HT-29 (cell line): ENCODE data around the gene CD274. TPM values are rescaled to one million over a fixed set of nuclear protein-coding genes. Genes with fewer than 3 reads are reported as not detected.
"Not testable (repeated sequence)": the region's sequence is repeated elsewhere in the genome, so short reads cannot be mapped to it uniquely, and the experiment has no call there.

Experiments used
- DNase-seq: peaks from one replicate; pipeline ENCODE4 v3.0.0-alpha.2; 2015; ENCODE audit warnings: low spot score
- total RNA-seq: library from RNA; depleted of rRNA; stranded (reverse); fragments of >200 nt; shearing (Covaris generic); gene quantifications from 2 replicates; pipeline ENCODE4 v1.2.3, GENCODE V29; 2014

The CD274 gene
- total RNA-seq, 1 experiment from 2014 or later = 0.33 TPM

- peak; percentile 94 for DNase-seq
Observed at GRCh38 chr9:5437254-5438216, 12.8 kb upstream of the CD274 start, which contains the start of gene PLGRKT. PLGRKT (minus strand) TSS chr9:5437925; CDS start chr9:5431977, 5,948 bp downstream.

DNA sequence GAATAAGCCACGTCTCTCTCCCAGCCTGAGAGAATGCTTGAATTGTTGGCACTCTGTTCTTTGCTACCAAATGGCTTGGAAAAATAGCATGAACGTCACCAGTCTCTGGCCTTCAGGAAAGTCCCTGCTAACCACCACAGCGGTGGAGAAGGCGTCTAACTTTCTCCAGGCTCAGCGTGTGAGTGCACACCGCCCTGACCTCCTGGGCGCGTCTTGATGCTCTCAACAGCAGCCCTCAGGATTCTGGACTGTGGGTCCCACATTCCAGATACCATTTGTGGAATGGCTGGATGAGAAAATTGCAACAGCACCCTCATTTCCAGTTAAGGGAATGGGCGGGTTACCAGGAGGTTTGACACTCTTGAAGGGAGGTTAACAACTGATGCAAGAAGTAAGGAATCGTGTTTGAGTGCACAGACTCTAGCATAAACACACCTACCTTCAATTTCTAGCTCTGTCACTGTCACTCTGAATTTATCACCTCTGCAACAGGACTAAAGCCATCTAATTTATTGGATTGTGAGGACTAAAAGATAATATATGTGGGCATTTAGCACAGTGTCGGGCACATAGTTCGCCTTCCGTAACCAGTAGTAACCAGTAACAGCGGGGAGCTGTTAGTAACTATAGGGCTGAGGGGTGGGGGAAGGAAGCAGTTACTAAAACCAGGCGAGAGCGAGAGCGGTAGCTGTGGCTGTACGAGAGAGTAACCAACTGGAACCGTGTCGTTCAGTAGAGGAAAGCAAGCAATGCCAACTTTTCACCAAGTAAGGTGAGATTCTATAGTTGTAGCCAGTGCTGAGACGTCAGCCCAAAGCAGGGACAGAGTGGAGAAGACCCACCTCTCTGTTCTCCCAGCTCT is 11.8 kb upstream of the CD274 start:
- no peak for DNase-seq

GRCh38 chr9:5440426-5440825 is 9.9 kb upstream of the CD274 start:
- DNase-seq = no peak

GRCh38 chr9:5441043-5441442 is 9.3 kb upstream of the CD274 start:
- no peak for DNase-seq

DNA sequence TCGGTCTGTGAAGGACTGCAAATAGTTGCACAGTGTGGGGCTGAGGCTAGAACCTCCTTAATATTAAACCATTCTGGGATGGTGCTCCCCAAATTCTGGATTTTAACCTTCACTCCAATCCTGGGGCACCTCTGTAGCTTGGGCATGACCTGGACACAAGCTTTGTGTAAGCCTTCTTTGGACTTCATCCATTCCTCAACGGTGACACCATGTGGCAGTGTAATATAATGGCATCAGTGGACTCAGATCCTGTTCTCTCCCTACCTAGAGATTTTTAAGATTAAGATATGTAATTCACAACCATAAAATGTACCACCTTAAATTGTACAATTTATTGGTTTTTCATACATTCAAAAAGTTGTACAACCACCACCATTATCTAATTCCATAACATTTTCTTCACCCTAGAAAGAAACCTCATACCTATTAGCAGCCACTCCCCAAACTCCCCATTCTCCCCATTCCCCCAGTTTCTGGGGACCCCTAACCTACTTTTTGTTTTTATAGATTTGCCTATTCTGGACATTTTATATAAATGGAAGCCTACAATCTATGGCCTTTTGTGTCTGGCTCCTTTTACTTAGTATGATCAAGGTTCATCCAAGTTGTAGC is 7.8 kb upstream of the CD274 start:
- peak; percentile 71 for DNase-seq

GRCh38 chr9:5443850-5444249 is 6.5 kb upstream of the CD274 start:
- DNase-seq = no peak

DNA sequence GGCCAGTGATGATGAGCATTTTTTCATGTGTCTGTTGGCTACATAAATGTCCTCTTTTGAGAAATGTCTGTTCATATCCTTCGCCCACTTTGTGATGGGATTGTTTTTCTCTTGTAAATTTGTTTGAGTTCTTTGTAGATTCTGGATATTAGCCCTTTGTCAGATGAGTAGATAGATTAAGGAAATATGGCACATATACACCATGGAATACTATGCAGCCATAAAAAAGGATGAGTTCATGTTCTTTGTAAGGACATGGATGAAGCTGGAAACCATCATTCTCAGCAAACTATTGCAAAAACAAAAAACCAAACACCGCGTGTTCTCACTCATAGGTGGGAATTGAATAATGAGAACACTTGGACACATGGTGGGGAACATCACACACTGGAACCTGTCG is 5.2 kb upstream of the CD274 start:
- DNase-seq = not testable (repeated sequence)

DNA sequence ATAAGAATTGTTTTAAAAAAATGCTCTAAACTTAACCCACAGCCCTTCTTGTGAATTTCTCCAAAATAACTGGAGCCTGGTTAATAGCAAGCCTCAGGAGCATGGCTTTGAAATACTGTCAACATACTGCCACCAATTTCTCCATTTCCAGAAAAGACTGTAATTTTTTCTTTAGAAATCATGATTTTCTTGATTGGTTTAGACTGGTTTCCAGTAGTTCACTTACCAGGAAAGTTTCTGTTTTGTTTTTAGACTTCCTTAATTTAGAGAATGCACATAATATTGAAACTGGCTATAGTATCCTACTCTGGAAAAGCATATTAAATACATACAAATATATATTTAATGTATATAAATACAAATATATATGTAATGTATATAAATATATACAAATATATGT is 4.5 kb upstream of the CD274 start:
- DNase-seq = no peak

GRCh38 chr9:5446451-5447236 is 3.7 kb upstream of the CD274 start:
- peak; percentile 76 for DNase-seq

GRCh38 chr9:5447337-5447736 is 3.0 kb upstream of the CD274 start:
- no peak for DNase-seq

- DNase-seq = no peak
Observed at GRCh38 chr9:5448016-5448415, 2.3 kb upstream of the CD274 start.

- no peak for DNase-seq
Observed at GRCh38 chr9:5448461-5449435, 1.6 kb upstream of the CD274 start.

- DNase-seq = no peak
Observed at GRCh38 chr9:5449521-5450358, 602 bp upstream of the CD274 start.

DNA sequence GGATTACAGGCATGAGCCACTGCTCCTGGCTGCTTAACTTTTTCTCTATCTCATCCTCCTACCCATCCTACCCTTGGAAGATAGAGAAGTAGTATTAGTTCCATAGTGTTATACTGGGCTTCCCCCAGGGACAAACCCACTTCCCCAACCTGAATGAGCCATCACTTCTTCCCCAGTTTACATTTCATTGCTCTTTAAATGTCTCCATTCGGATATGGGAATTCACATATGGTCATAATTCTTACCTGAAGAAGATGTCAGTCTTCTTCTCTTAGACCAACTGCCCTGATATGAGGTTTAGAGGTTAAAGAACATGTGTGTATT is 1.9 kb downstream of the CD274 start:
- DNase-seq = no peak

GRCh38 chr9:5453004-5453403 is 2.7 kb downstream of the CD274 start:
- no peak for DNase-seq

DNA sequence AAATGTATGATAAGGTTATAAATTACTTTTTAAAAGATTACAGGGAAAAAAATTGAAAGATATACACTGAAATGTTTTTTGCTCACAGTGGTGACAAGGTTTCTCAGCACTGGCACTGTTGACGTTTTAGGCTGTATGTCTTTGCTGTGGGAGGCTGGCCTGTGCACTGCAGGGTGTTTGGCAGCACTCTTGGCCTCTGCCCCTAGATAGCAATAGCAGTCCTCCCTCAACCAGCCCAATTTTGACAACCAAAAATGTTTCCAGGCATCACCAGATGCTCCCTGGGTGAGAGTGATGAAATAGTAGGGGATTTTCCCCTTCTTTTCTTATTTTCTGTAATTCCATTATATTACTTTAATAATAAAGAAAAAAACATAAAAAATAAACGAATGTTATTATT is 3.3 kb downstream of the CD274 start:
- no peak for DNase-seq

GRCh38 chr9:5455181-5455580 is 4.8 kb downstream of the CD274 start:
- DNase-seq = no peak

- DNase-seq = no peak
Observed at GRCh38 chr9:5459289-5459829, 9.0 kb downstream of the CD274 start.

DNA sequence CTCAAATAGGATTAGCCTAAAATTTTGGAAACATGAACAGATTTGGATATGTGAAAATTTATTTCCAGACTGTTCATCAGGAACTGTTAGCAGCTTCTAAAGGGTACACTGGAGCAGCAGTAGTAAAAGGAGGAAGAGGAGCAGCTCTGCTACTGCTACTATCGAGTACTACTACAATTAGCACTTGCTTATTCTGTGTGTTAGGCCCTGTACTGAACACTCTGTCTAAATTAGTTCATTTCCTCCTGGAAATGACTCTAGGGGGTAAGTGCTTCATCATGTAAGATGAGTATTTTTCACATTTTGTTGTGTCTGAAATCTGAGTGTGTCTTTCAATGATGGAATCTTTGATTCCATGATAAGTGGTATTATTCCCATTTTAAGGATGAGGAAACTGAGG is 9.8 kb downstream of the CD274 start:
- DNase-seq = no peak
